H7 (cell line): Measurements from ENCODE around the gene ARHGEF37. TPM values are rescaled to one million over a fixed set of nuclear protein-coding genes. Genes with fewer than 3 reads are reported as not detected.

ENCODE experiments used
- DNase-seq: peaks from one replicate; pipeline ENCODE4 v3.0.0; 2012
- H3K27me3 ChIP-seq: 2 replicates; pipeline ENCODE4 v1.6.0; 2011; ENCODE audit warnings: mild to moderate bottlenecking, low read length; ENCODE audit not compliant: control insufficient read depth, insufficient read depth
- H3K36me3 ChIP-seq: replicated peaks from 2 replicates; pipeline ENCODE4 v1.5.1; 2011; ENCODE audit warnings: low read length; ENCODE audit not compliant: control insufficient read depth, insufficient read depth
- H3K4me3 ChIP-seq: 2 replicates; pipeline ENCODE4 v1.5.1; 2011; ENCODE audit warnings: low read depth, mild to moderate bottlenecking, control low read depth, low read length, moderate library complexity; ENCODE audit not compliant: insufficient read depth
- total RNA-seq: library from RNA; depleted of rRNA; stranded (reverse); fragments of >200 nt; shearing (Covaris generic); gene quantifications from 2 replicates; pipeline ENCODE4 v1.2.3, GENCODE V29; 2014

The ARHGEF37 gene
- total RNA-seq, 1 experiment from 2014 or later, result 0.14 TPM

GRCh38 chr5:149603210-149603609, 21.9 kb downstream of the ARHGEF37 start:
- DNase-seq, result no peak
- Histone ChIP-seq H3K27me3 (no peaks in the 10 kb centered on the region), H3K36me3 (no peaks in the 10 kb centered on the region), H3K4me3 (no peak overlapping the region)

- H3K36me3 ChIP-seq, result no peaks in the 10 kb centered on the region
- H3K27me3 ChIP-seq, result no peaks in the 10 kb centered on the region
- no peak overlapping the region for H3K4me3 ChIP-seq
- DNase-seq, result no peak
Observed at GRCh38 chr5:149603920-149604319, 22.6 kb downstream of the ARHGEF37 start.

- H3K36me3 ChIP-seq, result no peaks in the 10 kb centered on the region
Observed at GRCh38 chr5:149604321-149604720, 23.0 kb downstream of the ARHGEF37 start.

DNA sequence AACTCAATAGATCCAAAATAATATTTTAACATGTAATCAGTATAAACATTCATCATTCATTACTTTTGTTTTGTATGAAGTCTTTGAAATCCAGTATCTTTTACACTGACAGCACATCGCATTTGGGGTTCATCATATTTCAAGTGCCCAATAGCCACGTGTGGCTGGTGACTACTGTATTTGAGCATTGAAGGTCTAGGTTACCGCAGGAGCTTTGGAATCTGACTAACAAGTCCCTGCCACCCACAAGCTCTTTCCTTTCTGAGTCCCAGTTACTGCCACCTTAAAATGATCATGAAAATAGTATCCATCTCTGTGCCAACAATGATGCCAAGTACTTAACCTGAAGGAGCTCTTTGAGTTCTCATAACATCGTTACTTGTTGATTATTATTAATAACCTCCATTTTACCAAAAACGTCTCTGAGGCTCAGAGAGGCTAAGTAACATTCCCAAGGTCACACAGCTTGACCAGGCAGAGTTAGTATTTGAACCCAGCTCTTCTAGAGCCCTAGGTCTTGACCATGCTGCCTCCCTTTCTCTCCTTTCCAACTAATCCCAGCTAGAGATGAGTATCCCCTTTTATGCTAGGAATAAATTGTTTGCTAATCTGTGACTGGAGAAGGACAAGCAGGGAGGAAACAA, 24.2 kb downstream of the ARHGEF37 start:
- H3K36me3 ChIP-seq, result no peaks in the 10 kb centered on the region
- H3K27me3 ChIP-seq, result no peaks in the 10 kb centered on the region
- no peak overlapping the region for H3K4me3 ChIP-seq
- no peak for DNase-seq

More at GRCh38 chr5:149604321-149604720, 23.0 kb downstream of the ARHGEF37 start:
- no peak overlapping the region for H3K4me3 ChIP-seq
- DNase-seq, result no peak
- no peaks in the 10 kb centered on the region for H3K27me3 ChIP-seq

DNA sequence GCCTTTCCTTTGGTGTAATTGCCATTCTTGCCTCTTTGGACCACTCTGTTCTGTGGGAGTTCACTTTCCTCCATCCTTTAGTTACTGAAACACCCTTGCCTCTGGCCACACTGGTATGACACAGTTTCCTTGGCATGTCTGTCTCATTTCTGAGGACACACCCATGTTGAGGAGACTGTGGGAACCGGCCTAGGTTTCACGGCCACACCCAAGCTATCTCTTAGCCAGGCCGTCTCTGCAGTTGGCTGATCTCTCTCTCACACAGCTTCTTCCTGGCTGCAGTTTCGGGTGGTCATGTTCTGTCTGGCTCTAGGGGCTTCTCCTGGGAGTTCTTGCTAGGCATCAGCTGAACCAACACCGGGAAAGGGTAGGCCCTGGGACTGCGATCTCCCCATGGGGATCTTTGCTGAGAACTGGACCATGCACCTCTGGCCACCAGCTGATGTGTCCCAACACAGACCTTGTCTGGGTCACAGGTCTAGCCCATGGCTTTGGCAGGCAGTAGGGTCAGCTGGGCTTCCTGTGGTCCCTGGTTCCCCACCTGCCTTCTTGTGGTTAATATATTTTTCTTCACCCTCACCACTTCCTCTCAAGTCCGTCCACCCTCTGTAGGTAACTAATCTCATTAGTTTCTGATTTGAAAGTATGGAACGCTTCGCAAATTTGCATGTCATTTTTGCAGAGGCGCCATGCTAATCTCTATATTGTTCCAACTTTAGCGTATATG, 24.9 kb downstream of the ARHGEF37 start:
- H3K4me3 ChIP-seq, result no peak overlapping the region
- DNase-seq, result no peak
- H3K36me3 ChIP-seq, result no peaks in the 10 kb centered on the region
- H3K27me3 ChIP-seq, result no peaks in the 10 kb centered on the region

DNA sequence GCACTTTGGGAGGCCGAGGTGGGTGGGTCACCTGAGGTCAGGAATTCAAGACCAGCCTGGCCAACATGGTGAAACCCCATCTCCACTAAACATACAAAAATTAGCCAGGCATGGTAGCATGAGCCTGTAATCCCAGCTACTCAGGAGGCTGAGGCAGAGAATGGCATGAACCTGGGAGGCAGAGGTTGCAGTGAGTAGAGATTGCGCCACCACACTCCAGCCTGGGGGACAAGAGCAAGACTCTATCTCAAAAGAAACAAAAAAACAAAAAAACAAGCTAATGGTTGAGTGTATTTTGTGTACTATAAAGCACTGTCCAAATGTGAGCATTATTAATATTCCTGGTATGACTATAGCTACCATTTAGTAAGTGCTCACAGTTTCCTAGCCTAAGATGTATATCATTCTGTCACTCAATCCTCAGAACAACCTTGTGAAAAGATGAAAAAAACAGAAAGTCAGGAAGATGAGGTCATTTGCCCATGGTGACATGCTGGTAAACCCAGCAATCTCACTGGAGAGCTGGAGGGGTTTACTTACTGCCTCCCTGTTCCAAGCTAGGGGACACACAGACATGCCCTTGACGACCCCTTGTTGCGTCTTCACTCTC, 27.7 kb downstream of the ARHGEF37 start:
- Histone ChIP-seq H3K36me3 (no peaks in the 10 kb centered on the region), H3K27me3 (no peaks in the 10 kb centered on the region), H3K4me3 (no peak overlapping the region)
- DNase-seq, result no peak

- Histone ChIP-seq H3K4me3 (no peak overlapping the region), H3K27me3 (no peaks in the 10 kb centered on the region), H3K36me3 (no peaks in the 10 kb centered on the region)
- no peak for DNase-seq
Observed at GRCh38 chr5:149609640-149610219, 28.4 kb downstream of the ARHGEF37 start.

DNA sequence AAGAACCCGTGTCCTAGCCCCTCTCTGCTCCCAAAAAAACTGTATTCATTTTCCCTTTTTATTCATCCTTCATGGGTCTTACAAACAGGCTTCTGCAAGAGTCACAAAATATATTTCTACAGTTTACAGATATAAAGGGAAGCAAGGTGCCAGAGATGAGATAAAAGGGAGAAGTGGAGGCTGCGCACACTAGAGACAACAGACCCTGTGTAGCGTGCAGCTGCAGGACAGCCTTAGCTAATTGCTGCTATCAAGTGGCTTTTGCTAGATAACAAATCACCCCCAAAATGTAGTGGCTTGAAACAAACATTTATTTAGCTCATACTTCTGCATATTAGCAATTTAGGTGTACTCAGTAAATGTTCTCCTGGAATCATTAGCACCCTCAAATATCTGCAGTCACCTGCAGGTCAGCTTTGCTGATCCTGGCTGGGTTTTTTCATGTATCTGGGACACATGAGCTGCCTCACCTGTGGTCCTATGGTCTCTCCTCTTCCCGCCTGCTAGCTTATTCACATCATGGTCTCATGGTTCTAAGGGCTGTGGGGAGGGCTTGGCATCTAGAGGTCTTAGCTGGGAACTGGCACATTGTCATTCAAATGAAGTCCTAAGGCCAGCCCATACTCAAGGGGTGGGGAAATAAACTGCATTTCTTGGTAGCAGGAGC, 29.4 kb downstream of the ARHGEF37 start:
- Histone ChIP-seq H3K36me3 (no peaks in the 10 kb centered on the region), H3K4me3 (no peak overlapping the region), H3K27me3 (no peaks in the 10 kb centered on the region)
- DNase-seq, result peak; percentile 65

GRCh38 chr5:149611326-149611725, 30.0 kb downstream of the ARHGEF37 start:
- Histone ChIP-seq H3K4me3 (no peak overlapping the region), H3K27me3 (no peaks in the 10 kb centered on the region), H3K36me3 (no peaks in the 10 kb centered on the region)
- DNase-seq, result no peak

- Histone ChIP-seq H3K27me3 (no peaks in the 10 kb centered on the region), H3K36me3 (no peaks in the 10 kb centered on the region), H3K4me3 (no peak overlapping the region)
- no peak for DNase-seq
Observed at GRCh38 chr5:149614034-149614907, 33.0 kb downstream of the ARHGEF37 start.

- Histone ChIP-seq H3K27me3 (no peaks in the 10 kb centered on the region), H3K36me3 (no peaks in the 10 kb centered on the region), H3K4me3 (no peak overlapping the region)
- DNase-seq, result no peak
Observed at GRCh38 chr5:149615976-149616375, 34.7 kb downstream of the ARHGEF37 start.

GRCh38 chr5:149616727-149617285, 35.5 kb downstream of the ARHGEF37 start:
- Histone ChIP-seq H3K36me3 (no peaks in the 10 kb centered on the region), H3K27me3 (no peaks in the 10 kb centered on the region), H3K4me3 (no peak overlapping the region)
- no peak for DNase-seq

- no peak for DNase-seq
- no peak overlapping the region for H3K4me3 ChIP-seq
- no peaks in the 10 kb centered on the region for H3K27me3 ChIP-seq
- no peaks in the 10 kb centered on the region for H3K36me3 ChIP-seq
Observed at GRCh38 chr5:149617760-149618306, 36.5 kb downstream of the ARHGEF37 start.
